CD4-positive, alpha-beta T cell treated with Interleukin-10 for 1 hour (primary cell): Measurements from ENCODE around the gene RANBP2.
"Not testable (repeated sequence)": the region's sequence is repeated elsewhere in the genome, so short reads cannot be mapped to it uniquely, and the experiment has no call there.

Experiments used
- DNase-seq: peaks from one replicate; pipeline ENCODE4 v3.0.0-alpha.2; 2020

The RANBP2 gene

GRCh38 chr2:108719149-108720044 is at the start of gene RANBP2:
Gene RANBP2, plus strand, starts transcription at chr2:108719482. Its CDS starts 125 bp downstream, at chr2:108719607.
- DNase-seq = peak; percentile 93

GRCh38 chr2:108670282-108670681 is 49.0 kb upstream of the RANBP2 start:
- not testable (repeated sequence) for DNase-seq

DNA sequence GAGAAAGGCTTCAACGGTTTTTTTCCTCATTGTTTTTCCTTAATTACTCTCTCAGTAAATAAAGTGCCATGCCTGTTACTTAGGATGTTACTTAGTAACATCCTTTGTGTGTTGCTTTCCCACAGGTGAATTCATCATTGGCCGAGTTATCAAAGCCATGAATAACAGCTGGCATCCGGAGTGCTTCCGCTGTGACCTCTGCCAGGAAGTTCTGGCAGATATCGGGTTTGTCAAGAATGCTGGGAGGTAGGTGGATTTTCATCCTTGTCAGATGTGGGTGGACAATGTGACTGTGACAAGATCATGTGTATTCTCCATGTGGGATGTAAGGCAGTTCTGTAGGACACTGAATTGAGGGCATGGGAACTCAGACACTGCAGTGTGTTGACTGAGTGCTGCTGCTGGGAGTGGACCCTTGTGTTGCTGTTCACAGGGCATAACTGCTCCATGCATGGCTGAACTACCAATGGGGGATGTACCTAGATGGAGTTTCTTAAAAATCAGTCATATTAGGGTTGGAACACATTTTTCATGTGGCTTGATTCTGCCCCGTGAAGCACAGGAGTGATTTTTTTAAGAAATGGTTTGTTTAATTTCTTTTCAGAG is 47.0 kb upstream of the RANBP2 start:
- DNase-seq = not testable (repeated sequence)

DNA sequence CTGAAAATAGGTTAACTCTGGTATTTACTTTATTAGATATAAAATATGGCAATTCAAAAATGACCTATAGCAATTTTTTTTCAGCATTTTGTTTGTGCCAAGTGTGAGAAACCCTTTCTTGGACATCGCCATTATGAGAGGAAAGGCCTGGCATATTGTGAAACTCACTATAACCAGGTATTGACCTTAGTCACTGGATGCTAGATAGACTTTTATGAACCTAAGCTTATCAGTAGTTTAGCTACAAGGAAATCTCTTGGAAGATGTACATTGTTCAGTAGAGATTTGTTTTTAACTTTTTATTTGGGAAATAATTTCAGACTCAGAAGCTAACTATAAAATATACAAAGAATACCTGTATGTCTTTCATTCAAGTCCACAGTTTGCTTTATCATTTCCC is 42.8 kb upstream of the RANBP2 start:
- DNase-seq = not testable (repeated sequence)

- DNase-seq = not testable (repeated sequence)
Measured at GRCh38 chr2:108677239-108677744, 42.0 kb upstream of the RANBP2 start.

DNA sequence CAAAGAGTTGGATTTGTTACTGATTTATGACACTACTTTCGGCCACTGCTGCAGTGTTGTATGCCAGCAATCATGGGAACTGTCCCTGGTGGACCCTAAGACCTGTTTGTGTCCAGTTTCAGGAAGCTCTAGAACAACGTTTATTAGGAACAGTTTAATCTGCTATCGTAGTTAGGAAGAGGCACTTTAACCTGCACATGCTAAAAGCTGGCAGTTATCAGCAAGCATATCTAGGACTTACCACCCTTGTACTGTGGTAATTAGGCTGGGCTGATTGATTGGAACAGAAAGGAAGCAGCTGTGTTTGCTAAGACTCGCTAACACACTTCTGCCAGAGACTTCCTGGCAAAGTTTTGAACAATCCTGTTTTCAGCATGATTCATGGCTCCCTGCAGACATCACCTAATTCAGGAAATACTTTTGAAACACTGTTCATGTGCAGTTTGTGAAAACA is 41.1 kb upstream of the RANBP2 start:
- not testable (repeated sequence) for DNase-seq

DNA sequence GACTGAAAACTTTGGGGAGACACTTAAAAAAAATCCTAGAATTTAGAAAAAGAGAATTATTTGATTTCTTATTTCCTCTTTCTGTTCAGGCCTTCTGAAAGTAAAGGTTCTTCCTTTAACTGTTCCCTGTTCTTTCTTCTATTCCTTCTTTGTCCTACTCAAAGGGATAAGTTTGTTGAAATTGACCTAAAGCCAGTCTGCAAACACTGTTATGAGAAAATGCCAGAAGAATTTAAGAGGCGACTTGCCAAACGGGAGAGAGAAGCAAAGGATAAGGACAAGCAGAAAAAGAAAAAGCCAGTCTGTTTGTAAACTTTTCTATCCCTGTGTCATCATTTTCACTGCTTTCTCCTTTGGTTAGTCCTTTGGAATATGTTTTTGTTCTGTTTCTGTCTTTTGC is 38.5 kb upstream of the RANBP2 start:
- DNase-seq = not testable (repeated sequence)

DNA sequence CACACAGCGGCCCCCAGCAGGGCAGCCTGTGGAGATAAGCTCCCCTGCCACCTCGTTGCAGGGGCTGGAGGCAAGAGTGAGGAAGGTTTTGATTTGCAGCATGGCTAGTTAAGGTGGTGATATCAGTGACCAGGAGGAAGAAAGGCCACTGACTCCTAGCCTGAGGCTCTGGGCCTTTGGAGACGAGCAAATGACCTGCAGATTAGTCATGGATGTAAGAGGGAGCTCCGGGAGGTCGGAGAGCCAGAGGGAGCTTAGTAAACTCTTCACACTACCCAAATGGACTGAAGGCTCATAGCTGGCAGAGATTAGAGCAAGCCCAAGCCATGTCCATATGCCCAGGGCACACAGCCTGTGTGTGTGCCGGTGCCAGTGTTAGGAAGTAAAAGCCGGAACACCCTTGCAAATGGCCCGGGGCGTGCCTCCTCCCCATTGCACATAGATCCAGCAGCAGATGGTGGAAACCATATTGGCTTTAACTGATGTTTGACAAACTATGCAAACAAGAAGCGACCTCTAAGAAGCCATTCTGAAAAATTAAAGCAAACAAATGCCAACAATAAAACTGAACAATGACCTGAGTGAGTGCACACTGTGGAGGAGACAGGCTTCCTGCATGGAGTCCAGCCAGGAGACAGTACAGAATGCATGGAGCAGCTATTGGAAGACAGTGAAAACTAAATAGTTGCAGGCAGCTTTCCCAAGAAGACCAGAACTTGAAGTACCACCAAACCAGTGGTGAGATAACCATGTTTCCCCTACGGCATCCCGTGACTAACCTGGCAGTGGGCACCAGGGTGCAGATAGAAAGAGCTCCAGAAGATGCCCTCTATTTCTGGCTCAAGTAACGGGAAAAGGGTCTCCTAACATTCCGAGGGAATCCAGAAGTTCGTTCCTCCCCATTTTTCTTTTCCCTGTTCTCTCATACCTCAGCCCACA is 30.2 kb upstream of the RANBP2 start:
- not testable (repeated sequence) for DNase-seq

GRCh38 chr2:108690001-108690400 is 29.3 kb upstream of the RANBP2 start:
- peak; percentile 3 for DNase-seq

DNA sequence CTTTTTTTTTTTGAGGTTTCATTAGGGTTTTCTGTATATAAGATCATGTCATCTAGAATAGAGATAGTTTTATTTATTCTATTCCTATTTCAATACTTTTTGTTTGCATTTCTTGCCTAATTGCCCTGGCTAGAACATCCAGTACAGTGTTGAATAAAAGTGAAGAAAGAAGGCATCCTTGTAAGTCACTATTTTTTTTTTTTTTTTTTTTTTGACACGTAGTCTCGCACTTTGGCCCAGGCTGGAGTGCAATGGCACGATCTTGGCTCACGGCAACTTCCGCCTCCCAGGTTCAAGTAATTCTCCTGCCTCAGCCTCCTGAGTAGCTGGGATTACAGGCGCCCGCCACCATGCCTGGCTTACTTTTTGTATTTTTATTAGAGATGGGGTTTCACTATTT is 27.8 kb upstream of the RANBP2 start:
- DNase-seq = no peak

DNA sequence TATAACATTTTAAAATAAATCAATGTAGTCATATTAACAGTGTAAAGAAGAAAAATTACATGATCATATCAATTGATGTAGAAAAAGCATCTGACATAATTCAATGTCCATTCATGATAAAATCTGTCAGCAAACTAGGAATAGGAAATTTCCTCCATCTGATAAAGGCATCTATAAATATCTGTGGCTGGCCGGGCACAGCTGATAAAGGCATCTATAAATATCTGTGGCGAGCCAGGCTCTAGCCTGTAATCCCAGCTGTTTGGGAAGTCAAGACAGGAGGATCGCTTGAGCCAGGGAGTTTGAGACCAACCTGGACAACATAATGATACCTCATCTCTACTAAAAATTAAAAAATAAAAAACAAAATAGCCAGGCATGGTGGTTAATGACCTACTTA is 18.1 kb upstream of the RANBP2 start:
- no peak for DNase-seq

GRCh38 chr2:108701806-108702205 is 17.5 kb upstream of the RANBP2 start:
- no peak for DNase-seq

DNA sequence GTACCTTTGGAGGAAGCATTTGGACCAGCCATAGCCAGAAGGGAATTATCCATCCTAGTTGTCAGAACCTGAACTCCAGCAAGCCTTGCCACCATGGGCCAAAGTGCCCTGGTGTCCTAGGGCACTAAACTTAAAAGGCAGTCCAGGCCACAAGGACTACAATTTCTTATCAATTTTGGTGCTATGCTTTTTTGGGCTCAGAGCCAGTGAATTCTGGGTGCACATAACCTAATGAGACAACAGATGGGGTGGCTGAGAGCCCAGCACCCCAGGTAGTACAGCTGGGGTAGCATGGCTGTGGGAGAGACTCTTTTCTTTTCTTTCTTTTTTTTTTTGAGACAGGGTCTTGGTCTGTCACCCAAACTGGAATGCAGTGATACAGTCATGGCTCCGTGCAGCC is 14.4 kb upstream of the RANBP2 start:
- no peak for DNase-seq

DNA sequence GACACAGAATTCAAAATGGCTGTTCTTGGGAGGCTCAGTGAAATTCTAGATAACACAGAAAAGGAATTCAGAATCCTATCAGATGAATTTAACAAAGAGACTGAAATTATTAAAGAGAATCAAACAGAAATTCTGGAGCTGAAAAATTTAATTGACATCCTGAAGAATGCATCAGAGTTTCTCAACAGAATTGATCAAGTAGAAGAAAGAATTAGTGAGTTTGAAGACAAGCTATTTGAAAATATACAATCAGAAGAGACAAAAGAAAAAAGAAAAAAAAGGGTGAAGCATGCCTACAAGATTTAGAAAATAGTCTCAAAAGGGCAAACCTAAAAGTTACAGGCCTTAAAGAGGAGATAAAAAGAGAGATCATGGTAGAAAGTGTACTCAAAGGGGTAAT is 12.0 kb upstream of the RANBP2 start:
- DNase-seq = no peak

- DNase-seq = not testable (repeated sequence)
Measured at GRCh38 chr2:108716971-108717370, 2.3 kb upstream of the RANBP2 start.

DNA sequence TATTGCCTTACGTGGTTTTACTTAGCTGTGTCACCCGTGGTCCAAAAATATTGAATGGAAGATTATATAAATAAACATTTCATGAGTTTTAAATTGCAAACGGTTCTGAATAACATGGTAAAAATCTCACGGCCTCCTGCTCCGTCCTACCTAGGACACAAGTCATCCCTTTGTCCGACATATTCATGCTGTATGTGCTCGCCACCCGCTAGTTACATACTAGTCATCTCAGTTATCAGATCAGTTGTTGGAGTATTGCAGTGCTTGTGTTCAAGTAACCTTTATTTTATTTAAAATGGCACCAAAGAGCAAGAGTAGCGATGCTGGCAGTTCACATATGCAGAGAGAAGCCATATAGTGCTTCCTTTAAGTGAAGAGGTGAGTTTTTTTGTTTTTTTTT is 6.8 kb downstream of the RANBP2 start:
- not testable (repeated sequence) for DNase-seq

DNA sequence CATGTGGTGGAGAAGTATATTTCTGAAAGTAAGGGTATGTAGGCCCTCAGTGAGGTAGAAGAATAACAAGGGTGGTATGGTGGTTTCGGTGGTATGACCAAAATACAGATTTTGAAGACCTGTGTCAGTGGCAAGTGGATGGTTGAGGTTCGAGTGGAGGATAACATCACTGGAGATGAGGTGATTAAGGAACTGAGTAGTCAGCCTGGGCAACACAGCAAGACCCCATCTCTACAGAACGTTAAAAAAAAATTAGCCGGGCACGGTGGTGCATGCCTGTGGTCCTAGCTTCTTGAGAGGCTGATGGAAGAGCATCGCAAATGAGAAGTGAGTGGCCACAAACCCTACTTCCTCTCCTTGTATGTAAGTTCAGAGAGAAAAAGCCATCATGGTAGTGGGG is 15.4 kb downstream of the RANBP2 start:
- not testable (repeated sequence) for DNase-seq

GRCh38 chr2:108757973-108758372 is 38.7 kb downstream of the RANBP2 start:
- DNase-seq = not testable (repeated sequence)

- not testable (repeated sequence) for DNase-seq
Measured at GRCh38 chr2:108762618-108763017, 43.3 kb downstream of the RANBP2 start.

- not testable (repeated sequence) for DNase-seq
Measured at GRCh38 chr2:108766671-108767070, 47.4 kb downstream of the RANBP2 start.

- DNase-seq = not testable (repeated sequence)
Measured at GRCh38 chr2:108767859-108768258, 48.6 kb downstream of the RANBP2 start.

- DNase-seq = no peak
Measured at GRCh38 chr2:108776475-108776874, 57.2 kb downstream of the RANBP2 start.

- no peak for DNase-seq
Measured at GRCh38 chr2:108778857-108779256, 59.6 kb downstream of the RANBP2 start.
